Measurements from ENCODE around the gene TRAPPC14.
"Not testable (repeated sequence)": the region's sequence is repeated elsewhere in the genome, so short reads cannot be mapped to it uniquely, and the experiment has no call there.

TRAPPC14 gene

GRCh38 chr7:100158229-100159098, at the start of gene TRAPPC14:
TSS of gene TRAPPC14 (minus strand) at chr7:100158723. CDS start at chr7:100158499, 224 bp downstream.
- DNase-seq (ENCODE audit: low spot score), result peak; percentile 84

GRCh38 chr7:100204454-100204853, 45.9 kb upstream of the TRAPPC14 start:
- no peak for DNase-seq (ENCODE audit: low spot score)

- no peak for DNase-seq (ENCODE audit: low spot score)
Measured at GRCh38 chr7:100200693-100201092, 42.2 kb upstream of the TRAPPC14 start.

GRCh38 chr7:100198266-100198665, 39.7 kb upstream of the TRAPPC14 start:
- no peak for DNase-seq (ENCODE audit: low spot score)

- not testable (repeated sequence) for DNase-seq (ENCODE audit: low spot score)
Measured at GRCh38 chr7:100195901-100196322, 37.4 kb upstream of the TRAPPC14 start.

- DNase-seq (ENCODE audit: low spot score), result no peak
Measured at GRCh38 chr7:100195222-100195621, 36.7 kb upstream of the TRAPPC14 start.

- DNase-seq (ENCODE audit: low spot score), result no peak
Measured at GRCh38 chr7:100192969-100193368, 34.4 kb upstream of the TRAPPC14 start.

GRCh38 chr7:100192281-100192862, 33.8 kb upstream of the TRAPPC14 start:
- not testable (repeated sequence) for DNase-seq (ENCODE audit: low spot score)

- no peak for DNase-seq (ENCODE audit: low spot score)
Measured at GRCh38 chr7:100191775-100192174, 33.3 kb upstream of the TRAPPC14 start.

GRCh38 chr7:100190048-100190711, 31.7 kb upstream of the TRAPPC14 start:
- no peak for DNase-seq (ENCODE audit: low spot score)

- DNase-seq (ENCODE audit: low spot score), result no peak
Measured at GRCh38 chr7:100189061-100189460, 30.5 kb upstream of the TRAPPC14 start.

GRCh38 chr7:100185726-100186125, 27.2 kb upstream of the TRAPPC14 start:
- no peak for DNase-seq (ENCODE audit: low spot score)

- DNase-seq (ENCODE audit: low spot score), result not testable (repeated sequence)
Measured at GRCh38 chr7:100183090-100183489, 24.6 kb upstream of the TRAPPC14 start.

- not testable (repeated sequence) for DNase-seq (ENCODE audit: low spot score)
Measured at GRCh38 chr7:100182616-100183015, 24.1 kb upstream of the TRAPPC14 start.

GRCh38 chr7:100180084-100180483, 21.6 kb upstream of the TRAPPC14 start:
- DNase-seq (ENCODE audit: low spot score), result not testable (repeated sequence)

GRCh38 chr7:100177045-100178001, 18.8 kb upstream of the TRAPPC14 start, which contains the start of the genes GPC2 and STAG3:
TSS of gene GPC2 (minus strand) at chr7:100177381. CDS start at chr7:100177199, 182 bp downstream.
TSS of gene STAG3 (plus strand) at chr7:100177918. CDS start at chr7:100180557, 2,639 bp downstream.
- peak; percentile 88 for DNase-seq (ENCODE audit: low spot score)

- no peak for DNase-seq (ENCODE audit: low spot score)
Measured at GRCh38 chr7:100176096-100177044, 17.8 kb upstream of the TRAPPC14 start.

GRCh38 chr7:100175296-100175935, 16.9 kb upstream of the TRAPPC14 start:
- DNase-seq (ENCODE audit: low spot score), result no peak

GRCh38 chr7:100174582-100174981, 16.1 kb upstream of the TRAPPC14 start:
- no peak for DNase-seq (ENCODE audit: low spot score)
